HG02798 (cell line): ENCODE results near the gene PDZD2.

Source experiments
- ATAC-seq: cut with Tn5 transposase; IDR thresholded peaks from one replicate; pipeline ENCODE4 v1.9.1; 2021; ENCODE audit warnings: mild to moderate bottlenecking; ENCODE audit not compliant: unreplicated experiment, poor library complexity

The PDZD2 gene

GRCh38 chr5:31855134-31856040, 216.5 kb downstream of the PDZD2 start:
- no peak for ATAC-seq

- ATAC-seq, result no peak
These were observed 220.2 kb downstream of the PDZD2 start for GRCh38 chr5:31859096-31859495.

GRCh38 chr5:31860278-31860677, 221.3 kb downstream of the PDZD2 start:
- ATAC-seq, result no peak

- ATAC-seq, result no peak
These were observed 221.9 kb downstream of the PDZD2 start for GRCh38 chr5:31860726-31861433.

GRCh38 chr5:31861601-31862000, 222.7 kb downstream of the PDZD2 start:
- ATAC-seq, result no peak

- no peak for ATAC-seq
These were observed 225.1 kb downstream of the PDZD2 start for GRCh38 chr5:31863991-31864411.

- no peak for ATAC-seq
These were observed 227.2 kb downstream of the PDZD2 start for GRCh38 chr5:31866166-31866565.

- no peak for ATAC-seq
These were observed 228.3 kb downstream of the PDZD2 start for GRCh38 chr5:31867219-31867618.

GRCh38 chr5:31880449-31880848, 241.5 kb downstream of the PDZD2 start:
- ATAC-seq, result no peak

GRCh38 chr5:31884896-31885295, 246.0 kb downstream of the PDZD2 start:
- ATAC-seq, result no peak

GRCh38 chr5:31886206-31886605, 247.3 kb downstream of the PDZD2 start:
- no peak for ATAC-seq

- ATAC-seq, result no peak
These were observed 248.6 kb downstream of the PDZD2 start for GRCh38 chr5:31887556-31887955.

- ATAC-seq, result no peak
These were observed 249.6 kb downstream of the PDZD2 start for GRCh38 chr5:31888564-31888963.

- no peak for ATAC-seq
These were observed 250.2 kb downstream of the PDZD2 start for GRCh38 chr5:31889001-31889561.

GRCh38 chr5:31890046-31890445, 251.1 kb downstream of the PDZD2 start:
- no peak for ATAC-seq

GRCh38 chr5:31894141-31894540, 255.2 kb downstream of the PDZD2 start:
- ATAC-seq, result no peak

- no peak for ATAC-seq
These were observed 256.4 kb downstream of the PDZD2 start for GRCh38 chr5:31895199-31895820.

GRCh38 chr5:31898036-31898632, 259.2 kb downstream of the PDZD2 start:
- no peak for ATAC-seq

- ATAC-seq, result no peak
These were observed 261.4 kb downstream of the PDZD2 start for GRCh38 chr5:31900296-31900865.
